HG03558 (cell line): ENCODE data around the gene MYH9.

ENCODE experiments used
- ATAC-seq: cut with Tn5 transposase; IDR thresholded peaks from one replicate; pipeline ENCODE4 v1.9.1; 2021; ENCODE audit warnings: moderate number of reproducible peaks; ENCODE audit not compliant: unreplicated experiment; ENCODE audit errors: extremely low read depth

Gene MYH9

DNA sequence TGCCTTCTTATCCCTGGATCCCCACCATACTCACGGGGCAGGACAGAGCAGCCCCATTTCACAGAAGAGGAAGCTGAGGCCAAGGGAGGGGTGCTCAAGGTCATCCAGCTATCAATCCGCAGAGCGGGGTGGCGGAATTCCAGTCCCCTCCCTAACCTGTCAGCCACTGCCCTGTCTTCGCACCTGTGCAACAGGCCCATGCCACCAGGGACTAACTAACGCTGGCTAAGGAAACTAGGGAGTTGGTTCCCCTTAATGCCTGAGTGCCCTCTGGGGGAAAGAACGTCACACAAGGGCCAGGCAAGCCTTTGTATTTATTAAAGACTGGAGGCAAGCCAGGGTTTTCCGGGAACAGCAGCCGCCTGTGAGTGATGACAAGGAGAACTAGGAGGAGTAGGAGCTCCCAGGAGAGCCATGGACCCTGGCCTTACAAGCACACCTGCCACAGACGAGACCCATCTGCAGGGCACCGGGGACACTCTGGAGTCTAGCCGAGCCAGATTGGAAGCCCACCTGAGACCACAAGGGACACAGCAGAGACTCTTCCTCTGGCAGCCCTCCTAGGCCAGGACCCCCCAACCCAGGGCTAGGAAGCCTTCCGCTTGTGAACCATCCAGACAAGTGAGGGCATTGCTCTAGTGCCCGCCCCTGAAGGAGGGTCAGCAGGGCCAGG lies 64.4 kb downstream of the MYH9 start:
- ATAC-seq, result no peak

- no peak for ATAC-seq
Measured at GRCh38 chr22:36322602-36322915, 65.2 kb downstream of the MYH9 start.

GRCh38 chr22:36321797-36322601 lies 65.8 kb downstream of the MYH9 start:
- ATAC-seq, result no peak

GRCh38 chr22:36320553-36320952 lies 67.2 kb downstream of the MYH9 start:
- no peak for ATAC-seq

DNA sequence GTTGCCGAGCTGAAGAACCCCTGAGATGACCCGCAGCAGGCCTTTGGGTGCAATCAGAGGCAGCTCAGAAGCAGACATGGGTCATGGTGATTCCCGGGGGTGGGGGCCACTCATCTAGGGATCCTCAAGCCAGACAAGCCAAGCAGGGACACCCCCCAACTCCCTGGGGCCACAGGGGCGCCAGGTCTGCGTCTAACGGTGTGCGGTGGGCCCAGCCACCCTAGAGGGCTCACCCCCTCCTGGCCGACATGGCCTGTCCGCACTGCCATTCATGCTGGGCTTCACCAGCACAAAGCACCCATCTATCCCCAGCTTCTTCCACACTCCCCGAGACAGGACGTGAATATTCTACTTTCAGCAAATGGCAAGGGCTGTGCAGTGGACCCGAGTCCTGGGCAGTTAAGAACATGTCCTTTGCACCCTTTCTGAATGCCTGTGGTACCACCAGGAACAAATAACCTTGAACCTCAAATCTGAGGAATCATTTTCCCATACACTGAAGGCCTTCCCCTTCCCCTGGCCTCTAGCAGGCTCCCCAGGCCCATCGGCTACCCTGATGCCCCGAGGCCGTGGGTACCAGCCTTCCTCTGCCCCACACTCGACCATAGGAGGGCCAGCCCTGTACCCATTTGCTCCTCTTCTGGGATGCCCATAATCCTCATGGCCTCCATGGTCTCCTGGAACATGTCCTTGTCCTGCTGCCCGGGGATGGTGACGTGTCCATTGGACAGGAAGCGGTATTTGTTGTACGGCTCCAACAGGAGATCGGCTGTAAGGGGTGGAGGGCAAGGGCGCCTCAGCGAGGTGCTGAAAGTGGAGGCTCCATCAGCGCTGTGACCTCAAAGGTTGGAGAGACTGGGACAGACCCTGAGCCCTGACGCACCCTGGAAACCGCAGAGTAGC lies 67.9 kb downstream of the MYH9 start:
- no peak for ATAC-seq

GRCh38 chr22:36318442-36318841 lies 69.3 kb downstream of the MYH9 start:
- no peak for ATAC-seq

GRCh38 chr22:36317658-36318271 lies 70.0 kb downstream of the MYH9 start:
- ATAC-seq, result no peak

DNA sequence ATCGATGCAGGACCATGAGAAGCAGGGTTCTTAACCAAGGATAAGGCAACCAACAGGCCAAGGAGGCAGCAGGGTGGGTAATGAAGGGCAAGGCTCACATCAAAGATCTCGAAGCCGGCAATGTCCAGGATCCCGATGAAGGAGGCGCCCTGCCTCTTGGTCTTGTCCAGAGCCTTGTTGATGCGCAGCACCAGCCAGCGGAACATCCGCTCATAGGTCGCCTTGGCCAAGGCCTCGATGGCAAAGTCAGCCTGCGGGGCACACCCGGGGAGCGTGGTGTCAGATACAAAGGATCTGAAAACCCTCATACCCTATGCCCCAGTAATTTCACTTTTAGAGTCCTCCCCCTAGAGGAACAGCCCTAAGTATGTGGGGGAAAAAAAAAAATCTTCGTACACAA lies 71.3 kb downstream of the MYH9 start:
- no peak for ATAC-seq

GRCh38 chr22:36315325-36315724 lies 72.4 kb downstream of the MYH9 start:
- ATAC-seq, result no peak

- ATAC-seq, result no peak
Measured at GRCh38 chr22:36311386-36312085, 76.2 kb downstream of the MYH9 start.

GRCh38 chr22:36308880-36309279 lies 78.9 kb downstream of the MYH9 start:
- no peak for ATAC-seq

DNA sequence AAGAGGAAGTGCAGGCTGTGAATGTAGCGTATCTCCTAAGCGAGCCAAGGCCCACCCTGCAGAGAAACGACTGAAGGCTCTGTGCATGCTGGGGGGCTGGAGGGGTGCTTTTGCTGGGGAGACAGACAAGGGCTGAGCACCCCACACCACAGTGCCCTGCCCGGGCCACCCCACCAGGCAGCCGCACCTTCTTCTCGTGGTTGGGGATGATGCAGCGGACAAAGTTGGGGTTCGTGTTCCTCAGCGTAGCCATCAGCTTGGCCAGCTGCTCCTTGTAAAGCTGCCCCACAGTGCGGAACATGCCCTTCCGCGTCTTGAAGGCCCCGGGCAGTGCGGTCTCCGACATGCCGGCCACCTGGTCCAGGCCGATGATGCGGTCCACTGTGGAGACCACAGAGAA lies 81.5 kb downstream of the MYH9 start:
- no peak for ATAC-seq

- ATAC-seq, result no peak
Measured at GRCh38 chr22:36305813-36306212, 82.0 kb downstream of the MYH9 start.

GRCh38 chr22:36304429-36304828 lies 83.3 kb downstream of the MYH9 start:
- no peak for ATAC-seq

DNA sequence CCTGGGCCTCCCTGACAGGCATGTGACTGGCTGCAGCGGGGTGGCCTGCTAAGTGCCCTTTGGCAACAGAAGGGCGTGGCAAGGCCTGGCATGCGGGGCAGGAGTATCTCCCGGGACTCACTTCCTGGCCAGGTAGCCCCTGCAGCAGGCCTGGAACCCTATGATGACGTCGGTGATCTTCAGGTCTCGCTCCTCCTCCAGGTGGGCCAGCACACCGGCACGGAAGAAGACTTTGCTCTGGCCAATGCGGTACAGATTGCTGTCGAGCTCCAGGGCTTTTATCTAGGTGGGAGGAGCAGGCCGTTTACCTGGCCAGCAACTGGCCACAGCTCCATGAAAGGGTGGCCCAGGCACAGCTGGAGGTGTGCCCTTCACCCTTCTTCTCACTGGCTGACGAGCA lies 83.9 kb downstream of the MYH9 start:
- ATAC-seq, result no peak

GRCh38 chr22:36303115-36303467 lies 84.7 kb downstream of the MYH9 start:
- no peak for ATAC-seq

DNA sequence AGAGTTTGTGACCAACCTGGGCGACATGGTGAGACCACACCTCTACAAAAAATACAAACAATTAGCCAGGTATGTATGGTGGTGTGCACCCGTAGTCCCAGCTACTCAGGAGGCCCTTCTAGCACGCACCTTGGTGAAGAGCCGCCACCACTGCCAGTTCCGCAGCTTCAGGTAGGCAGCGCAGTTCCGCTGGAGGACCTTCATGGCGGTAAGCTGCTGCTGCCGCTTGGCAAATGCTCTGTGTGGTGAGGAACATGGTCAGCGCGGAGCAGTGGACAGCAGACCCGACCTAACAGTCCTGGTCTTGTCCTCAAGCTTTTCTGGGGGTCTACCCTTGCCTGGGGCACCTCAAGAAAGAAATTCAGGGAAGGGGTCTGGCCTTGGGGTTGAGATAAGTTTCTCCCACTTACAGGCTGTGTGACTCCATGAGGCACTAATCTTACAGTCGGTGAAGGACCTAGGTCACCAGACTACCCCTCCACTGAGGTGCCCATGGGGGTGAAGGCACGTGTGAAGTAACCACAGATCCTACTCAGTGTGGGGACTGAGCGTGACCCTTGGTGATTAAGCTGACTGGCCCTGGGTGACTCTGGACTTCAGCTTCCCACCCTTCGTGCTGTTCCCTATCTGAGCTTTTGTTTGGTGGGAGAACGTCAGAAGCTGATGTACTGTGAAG lies 85.2 kb downstream of the MYH9 start:
- no peak for ATAC-seq

GRCh38 chr22:36301851-36302250 lies 85.9 kb downstream of the MYH9 start:
- no peak for ATAC-seq

DNA sequence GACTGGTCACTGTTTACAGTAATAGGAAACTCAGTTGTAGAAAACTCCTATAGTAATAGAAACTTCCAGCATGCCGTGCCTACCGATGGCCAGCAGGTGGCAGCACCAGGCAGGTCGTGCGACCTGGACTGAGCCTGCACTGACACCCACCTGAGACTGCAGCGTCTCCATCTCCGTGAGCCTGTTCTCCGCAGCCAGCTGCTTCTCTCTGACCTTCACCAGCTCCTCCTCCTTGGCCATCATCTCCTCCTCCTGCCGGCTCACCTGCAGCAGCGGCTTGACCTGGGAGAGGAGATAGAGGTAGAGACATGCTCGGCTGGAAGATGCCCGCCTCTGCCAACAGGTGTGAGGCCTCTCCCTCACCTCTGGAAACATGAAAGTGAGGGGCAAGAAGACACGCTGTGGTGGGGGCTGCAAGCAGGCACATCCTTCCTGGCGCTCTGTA lies 86.4 kb downstream of the MYH9 start:
- no peak for ATAC-seq
